Liver (tissue), 9 donors: ENCODE measurements around the gene SMCO4. TPM values are rescaled to one million over a fixed set of nuclear protein-coding genes. Genes with fewer than 3 reads are reported as not detected.
A peak's percentile ranks its signal among the peaks of the same experiment; 100 is the strongest.

Source experiments
- DNase-seq: peaks from one replicate; pipeline ENCODE4 v3.0.0-alpha.2; 2017; ENCODE audit warnings: low spot score
- H3K27ac ChIP-seq, 2 donors: one replicate each; pipeline ENCODE4 v1.7.0; 2013; ENCODE audit warnings: inconsistent platforms in 2 of 2, low read length in 2 of 2, control low read depth in 1 of 2, low read depth in 1 of 2, mild to moderate bottlenecking in 1 of 2
- H3K27me3 ChIP-seq, 4 donors: one replicate each; pipeline versions ENCODE4 v1.6.1 to v1.7.0; 2013; ENCODE audit warnings: low read length in 3 of 4, inconsistent platforms in 1 of 4, mild to moderate bottlenecking in 1 of 4, moderate library complexity in 1 of 4; ENCODE audit not compliant: control insufficient read depth in 4 of 4, insufficient read depth in 4 of 4
- H3K36me3 ChIP-seq, 4 donors: one replicate each; pipeline versions ENCODE4 v1.6.1 to v1.7.0; 2013; ENCODE audit warnings: low read length in 3 of 4, mild to moderate bottlenecking in 3 of 4, low read depth in 1 of 4, moderate library complexity in 1 of 4; ENCODE audit not compliant: control insufficient read depth in 4 of 4, insufficient read depth in 3 of 4
- H3K4me1 ChIP-seq, 4 donors: one replicate each; pipeline versions ENCODE4 v1.6.1 to v1.7.0; 2013; ENCODE audit warnings: low read length in 3 of 4, mild to moderate bottlenecking in 3 of 4, moderate library complexity in 1 of 4; ENCODE audit not compliant: control insufficient read depth in 4 of 4, insufficient read depth in 4 of 4
- H3K4me3 ChIP-seq, 3 donors: one replicate each; pipeline versions ENCODE4 v1.6.1 to v1.7.0; 2013; ENCODE audit warnings: low read length in 3 of 3, control low read depth in 1 of 3, low read depth in 1 of 3, mild to moderate bottlenecking in 1 of 3
- H3K9ac ChIP-seq, 2 donors: one replicate each; pipeline ENCODE4 v1.7.0; 2013; ENCODE audit warnings: low read length in 2 of 2, mild to moderate bottlenecking in 2 of 2, moderate library complexity in 2 of 2, control low read depth in 1 of 2, low read depth in 1 of 2
- H3K9me3 ChIP-seq, 4 donors: one replicate each; pipeline versions ENCODE4 v1.6.1 to v1.7.0; 2013; ENCODE audit warnings: low read length in 3 of 4; ENCODE audit not compliant: control insufficient read depth in 4 of 4
- ATF3 ChIP-seq: IDR thresholded peaks from 2 replicates; pipeline ENCODE4 v1.6.1; 2016; ENCODE audit warnings: antibody characterized with exemption
- CTCF ChIP-seq: fragments of 150-350 bp; IDR thresholded peaks from 2 replicates; pipeline ENCODE4 v1.5.1; 2017; ENCODE audit warnings: improper control_type of control experiment, low read depth, low read length; ENCODE audit not compliant: missing input control
- EGR1 ChIP-seq, 2 donors: IDR thresholded peaks; 2 replicates each; pipeline ENCODE4 v1.6.1; 2016 to 2018; ENCODE audit warnings: antibody characterized with exemption in 2 of 2, low read depth in 2 of 2
- FOXA1 ChIP-seq: IDR thresholded peaks from 2 replicates; pipeline ENCODE4 v1.6.1; 2016; ENCODE audit warnings: antibody characterized with exemption
- FOXA2 ChIP-seq: IDR thresholded peaks from 2 replicates; pipeline ENCODE4 v1.6.1; 2016; ENCODE audit warnings: antibody characterized with exemption
- GABPA ChIP-seq, 2 donors: IDR thresholded peaks in 1 of 2; conservative IDR thresholded peaks in 1 of 2; 2 replicates each; pipeline ENCODE4 v1.6.1; 2016; ENCODE audit warnings: antibody characterized with exemption in 2 of 2, mild to moderate bottlenecking in 1 of 2, moderate library complexity in 1 of 2
- HNF4A ChIP-seq, 2 donors: conservative IDR thresholded peaks; 2 replicates each; pipeline ENCODE4 v1.6.1; 2016; ENCODE audit warnings: antibody characterized with exemption in 2 of 2, mild to moderate bottlenecking in 2 of 2
- HNF4G ChIP-seq: IDR thresholded peaks from 2 replicates; pipeline ENCODE4 v1.6.1; 2016; ENCODE audit warnings: antibody characterized with exemption
- MAX ChIP-seq: IDR thresholded peaks from 2 replicates; pipeline ENCODE4 v1.6.1; 2016; ENCODE audit warnings: antibody characterized with exemption
- NR2F2 ChIP-seq: IDR thresholded peaks from 2 replicates; pipeline ENCODE4 v1.6.1; 2016; ENCODE audit warnings: antibody characterized with exemption
- RAD21 ChIP-seq, 2 donors: IDR thresholded peaks; 2 replicates each; pipeline ENCODE4 v1.6.1; 2016; ENCODE audit warnings: antibody characterized with exemption in 2 of 2, mild to moderate bottlenecking in 2 of 2
- REST ChIP-seq: IDR thresholded peaks from 2 replicates; pipeline ENCODE4 v1.6.1; 2016; ENCODE audit warnings: antibody characterized with exemption, mild to moderate bottlenecking
- RXRA ChIP-seq, 2 donors: IDR thresholded peaks; 2 replicates each; pipeline ENCODE4 v1.6.1; 2017 to 2018; ENCODE audit warnings: antibody characterized with exemption in 2 of 2, mild to moderate bottlenecking in 1 of 2
- SP1 ChIP-seq: IDR thresholded peaks from 2 replicates; pipeline ENCODE4 v1.6.1; 2018; ENCODE audit warnings: antibody characterized with exemption, mild to moderate bottlenecking
- YY1 ChIP-seq: IDR thresholded peaks from 2 replicates; pipeline ENCODE4 v1.6.1; 2016; ENCODE audit warnings: antibody characterized with exemption, mild to moderate bottlenecking
- ZBTB33 ChIP-seq: IDR thresholded peaks from 2 replicates; pipeline ENCODE4 v1.6.1; 2016; ENCODE audit warnings: antibody characterized with exemption
- WGBS: extraction: QIAGEN DNeasy Blood & Tissue Kit; methylation state at CpG from one replicate; pipeline ENCODE4 v1.1.7; 2013; 5-methylcytosine and 5-hydroxymethylcytosine counted together
- polyA plus RNA-seq, 2 donors: library from polyadenylated mRNA; stranded (reverse) in 1 of 2; unstranded in 1 of 2; fragments of 200-250 nt in 1 of 2; fragments of >200 nt in 1 of 2; fragmentation: Nextera tagmentation in 1 of 2; extraction: Ambion mirVana in 1 of 2; gene quantifications; one replicate each; pipeline versions ENCODE4 v1.2.1 to v1.2.3, GENCODE V29; 2013 to 2015
- total RNA-seq, 2 donors: library from RNA; depleted of rRNA; stranded (reverse); fragments of >200 nt; gene quantifications; one replicate each; pipeline ENCODE4 v1.2.3, GENCODE V29; 2014
- donor health status: healthy.
- donor health status: healthy.
- donor health status: healthy.
- donor health status: healthy.
- donor health status: healthy.

Gene SMCO4
- total and polyA plus RNA-seq, 4 donors, result 21.2 to 98.8 (median 47.9) TPM

- Histone ChIP-seq H3K27me3 (no peaks in the 10 kb centered on the region), H3K36me3 (peaks cover 2 to 7% (median 5%) of the 10 kb centered on the region in 4 donors), H3K4me1 (peaks cover 6 to 37% (median 29%) of the 10 kb centered on the region in 4 donors), H3K27ac (peak overlapping the region in 1 of 2 donors; percentile 29), H3K9me3 (no peaks in the 10 kb centered on the region), H3K9ac (no peak overlapping the region), H3K4me3 (no peak overlapping the region)
- no peak for DNase-seq
- WGBS, result 28% methylated on average over 1 of the region's 1 CpG
- TF ChIP-seq MAX (no peak), CTCF (no peak), YY1 (no peak), RAD21 (IDR thresholded peaks at IDR 0.05) (no peak), ZBTB33 (no peak), HNF4G (no peak), EGR1 (IDR thresholded peaks at IDR 0.05; ENCODE audit: low read depth in 2 of 2) (no peak), HNF4A (conservative IDR thresholded peaks at IDR 0.05) (no peak), GABPA (IDR thresholded peaks at IDR 0.05 in 1 of 2, conservative IDR thresholded peaks at IDR 0.05 in 1 of 2) (no peak), SP1 (no peak), REST (no peak), FOXA1 (no peak), ATF3 (no peak), RXRA (IDR thresholded peaks at IDR 0.05) (no peak)
Observed at GRCh38 chr11:93480756-93481155, 62.4 kb downstream of the SMCO4 start.

- no peaks in the 10 kb centered on the region for H3K27me3 ChIP-seq
- peaks cover 2 to 7% (median 7%) of the 10 kb centered on the region in 4 donors for H3K36me3 ChIP-seq
- 97% methylated on average over 6 of the region's 6 CpGs for WGBS
- TF ChIP-seq HNF4A (conservative IDR thresholded peaks at IDR 0.05) (no peak), CTCF (no peak), HNF4G (no peak), GABPA (IDR thresholded peaks at IDR 0.05 in 1 of 2, conservative IDR thresholded peaks at IDR 0.05 in 1 of 2) (no peak), NR2F2 (no peak), REST (no peak), RXRA (IDR thresholded peaks at IDR 0.05) (no peak), FOXA2 (no peak), ATF3 (no peak)
- H3K9me3 ChIP-seq, result no peaks in the 10 kb centered on the region
- no peak overlapping the region for H3K4me3 ChIP-seq
- H3K27ac ChIP-seq, result no peak overlapping the region
- no peak for DNase-seq
- H3K4me1 ChIP-seq, result peaks cover 6 to 32% (median 26%) of the 10 kb centered on the region in 4 donors
- H3K9ac ChIP-seq, result no peak overlapping the region
Observed at GRCh38 chr11:93480256-93480655, 62.9 kb downstream of the SMCO4 start.
